Hindlimb muscle (tissue), 1 donor: Measurements from ENCODE around the gene MAOB. TPM values are rescaled to one million over a fixed set of nuclear protein-coding genes. Genes with fewer than 3 reads are reported as not detected.

Experiments used
- DNase-seq: peaks from one replicate; pipeline ENCODE4 v3.0.0-alpha.2; 2013
- polyA plus RNA-seq: library from polyadenylated mRNA; unstranded; fragments of 120-200 nt; gene quantifications from one replicate; pipeline ENCODE4 v1.2.1, GENCODE V29; 2013; ENCODE audit not compliant: insufficient read length

Gene MAOB
- polyA plus RNA-seq, 1 donor, result 0.35 TPM

DNA sequence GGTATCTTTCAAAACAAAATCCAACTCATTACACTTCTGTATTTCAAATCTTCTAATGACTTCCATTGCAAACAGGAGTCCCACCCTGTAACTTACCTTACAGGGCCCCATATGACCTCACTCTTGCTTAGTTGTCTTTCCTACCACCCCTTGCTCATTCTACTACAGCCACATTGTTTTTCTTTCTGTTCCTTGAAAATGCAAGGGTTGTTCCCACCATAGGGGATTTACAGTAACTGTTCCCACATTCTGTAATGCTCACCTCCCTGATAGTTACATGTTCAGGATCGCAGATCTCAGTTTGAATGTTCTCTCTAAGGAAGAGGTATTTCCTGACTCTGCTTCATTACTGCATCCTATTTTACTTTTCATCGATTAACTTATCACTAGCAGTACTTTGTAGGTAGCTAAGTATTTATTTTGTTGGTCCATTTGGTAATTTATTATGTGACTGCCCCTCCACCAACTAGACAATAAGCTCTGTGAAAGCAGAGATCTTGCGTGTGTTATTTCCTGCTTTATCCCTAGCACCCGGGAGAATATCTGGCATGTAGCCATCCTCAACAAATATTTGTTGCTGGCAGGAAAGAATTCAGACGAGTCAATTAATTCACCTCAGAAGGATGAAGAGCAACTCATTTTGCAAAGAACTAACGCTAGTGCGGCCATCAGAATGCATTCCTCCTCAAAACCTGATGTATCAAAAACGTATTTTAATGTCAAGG lies 21.4 kb downstream of the MAOB start:
- no peak for DNase-seq

DNA sequence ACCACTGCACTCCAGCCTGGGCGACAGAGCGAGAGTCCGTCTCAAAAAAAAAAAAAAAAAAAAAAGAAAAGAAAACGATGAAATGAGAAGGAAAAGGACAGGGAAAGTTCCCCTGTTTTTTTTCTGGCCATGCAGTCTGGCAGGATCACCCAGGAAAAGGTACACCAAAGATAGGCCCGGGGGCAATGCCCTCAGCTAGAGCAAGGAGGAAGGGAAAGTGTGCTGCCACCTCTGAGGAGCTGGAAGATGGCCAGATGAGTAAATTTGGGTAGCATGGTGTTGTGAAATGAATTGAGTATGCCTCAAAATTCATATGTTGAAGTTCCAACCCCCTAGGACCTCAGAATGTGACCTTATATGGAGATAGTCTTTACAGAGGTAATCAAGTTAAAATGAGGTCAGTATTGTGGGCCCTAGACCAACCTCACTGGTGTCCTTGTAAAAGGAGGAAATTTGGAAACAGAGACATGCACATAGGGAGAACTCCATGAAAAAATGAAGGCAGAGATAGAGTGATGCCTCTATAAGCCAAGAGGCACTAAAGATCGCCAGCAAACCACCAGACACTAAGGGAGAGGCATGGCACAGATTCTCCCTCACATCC lies 28.9 kb downstream of the MAOB start:
- DNase-seq, result no peak

DNA sequence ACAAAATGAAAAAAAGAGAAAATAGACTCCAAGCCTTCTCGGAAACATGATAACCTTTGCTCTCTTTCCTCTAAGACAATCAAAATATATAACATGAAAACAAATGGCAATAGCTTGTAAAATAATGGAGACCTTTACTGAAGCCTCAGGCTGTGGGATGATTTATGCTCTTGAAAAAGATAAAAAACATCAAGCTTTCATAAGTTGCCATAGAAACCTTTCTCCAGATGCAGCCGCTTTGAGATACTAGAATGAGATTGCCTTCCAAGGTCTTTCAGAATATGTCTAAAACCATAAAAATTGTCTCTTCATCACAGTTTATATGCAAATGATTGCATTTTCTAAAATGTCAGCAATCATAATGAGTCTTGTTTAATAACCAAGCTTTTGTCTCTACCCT lies 31.6 kb downstream of the MAOB start:
- no peak for DNase-seq

DNA sequence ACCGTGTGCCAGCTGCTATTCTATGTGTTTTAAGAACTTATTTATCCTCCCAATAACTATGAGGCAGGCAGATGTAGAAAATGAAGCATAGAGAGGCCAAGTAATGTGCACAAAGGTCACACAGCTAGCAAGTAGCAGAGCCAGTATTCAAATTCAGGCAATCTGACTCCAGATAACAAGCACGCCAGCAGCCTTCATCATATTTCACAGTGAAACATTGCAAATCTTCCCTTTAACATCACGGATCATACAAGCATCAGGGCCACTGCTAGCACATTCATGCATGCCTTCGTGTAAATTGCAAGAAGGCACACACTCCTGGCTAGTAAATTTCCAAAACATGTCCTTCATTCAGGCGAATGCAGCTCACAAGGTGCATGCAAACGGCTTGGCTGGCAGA lies 33.1 kb downstream of the MAOB start:
- no peak for DNase-seq

DNA sequence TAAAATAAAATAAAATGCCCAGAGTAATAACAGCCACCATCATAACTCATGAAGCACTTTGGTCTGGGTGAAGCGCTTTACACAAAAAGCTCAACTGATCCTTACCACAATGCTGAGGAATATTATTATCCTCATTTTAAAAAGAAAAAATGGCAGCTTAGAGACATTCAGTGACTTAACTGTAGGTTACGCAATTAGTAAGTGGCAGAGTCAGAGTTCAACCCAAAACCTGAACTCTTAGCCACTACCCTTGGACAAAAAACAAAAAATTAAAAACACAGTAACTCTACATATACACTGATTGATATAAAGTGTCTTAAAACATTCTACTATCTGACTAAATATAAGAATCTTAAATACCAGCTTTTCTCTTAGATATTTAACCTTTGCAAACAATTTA lies 34.9 kb downstream of the MAOB start:
- no peak for DNase-seq

DNA sequence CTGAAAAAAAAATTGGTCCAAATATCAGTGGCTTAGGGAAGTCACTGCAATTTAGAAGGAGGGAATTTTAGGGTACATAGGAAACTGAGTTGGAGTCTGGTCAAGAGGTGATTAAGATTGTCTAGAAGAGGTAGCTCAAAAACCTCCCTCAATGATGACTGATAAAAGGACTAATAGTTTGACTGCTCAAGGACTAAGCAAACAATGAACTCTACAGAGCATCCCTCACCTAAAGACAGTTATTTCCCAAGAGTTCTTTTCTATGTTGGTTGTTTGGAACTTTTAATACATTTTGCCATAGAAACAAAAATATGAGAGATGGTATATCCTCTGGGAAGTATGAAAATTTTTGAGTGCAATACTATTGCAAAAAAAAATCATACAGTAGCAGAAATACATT lies 35.7 kb downstream of the MAOB start:
- DNase-seq, result no peak

DNA sequence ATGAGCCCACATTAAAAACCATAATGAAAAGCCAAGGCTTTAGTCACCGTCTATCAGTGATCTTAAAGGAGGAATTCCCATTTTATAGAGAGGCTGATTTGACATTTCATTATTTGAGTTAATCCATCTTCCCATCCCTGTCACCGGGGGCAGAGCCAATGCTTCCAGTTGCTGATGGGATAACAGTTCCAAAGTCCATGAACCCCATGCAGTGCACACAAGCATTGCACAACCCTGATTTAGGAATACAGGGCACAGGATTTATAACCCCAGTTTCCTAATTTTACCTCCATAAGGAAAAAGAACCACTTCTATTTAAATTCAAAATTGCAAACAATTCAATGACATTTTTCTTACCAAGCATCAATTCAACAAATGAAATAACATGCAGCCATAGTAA lies 36.5 kb downstream of the MAOB start:
- DNase-seq, result no peak

DNA sequence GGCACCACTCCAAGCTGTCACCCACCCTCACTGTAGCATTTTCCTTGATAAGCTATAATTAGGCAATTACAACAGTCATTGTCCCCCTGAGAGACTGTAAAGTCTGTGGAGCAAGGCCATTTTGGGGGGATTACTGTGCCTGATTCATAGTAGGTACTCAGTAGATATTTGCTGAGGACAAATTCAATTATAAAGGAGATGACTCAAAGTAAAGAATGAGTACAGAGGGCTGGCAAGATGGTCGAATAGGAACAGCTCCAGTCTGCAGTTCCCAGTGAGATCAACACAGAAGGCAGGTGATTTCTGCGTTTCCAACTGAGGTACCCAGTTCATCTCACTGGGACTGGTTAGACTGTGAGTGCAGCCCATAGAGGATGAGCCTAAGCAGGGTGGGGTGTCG lies 42.0 kb downstream of the MAOB start:
- DNase-seq, result no peak

DNA sequence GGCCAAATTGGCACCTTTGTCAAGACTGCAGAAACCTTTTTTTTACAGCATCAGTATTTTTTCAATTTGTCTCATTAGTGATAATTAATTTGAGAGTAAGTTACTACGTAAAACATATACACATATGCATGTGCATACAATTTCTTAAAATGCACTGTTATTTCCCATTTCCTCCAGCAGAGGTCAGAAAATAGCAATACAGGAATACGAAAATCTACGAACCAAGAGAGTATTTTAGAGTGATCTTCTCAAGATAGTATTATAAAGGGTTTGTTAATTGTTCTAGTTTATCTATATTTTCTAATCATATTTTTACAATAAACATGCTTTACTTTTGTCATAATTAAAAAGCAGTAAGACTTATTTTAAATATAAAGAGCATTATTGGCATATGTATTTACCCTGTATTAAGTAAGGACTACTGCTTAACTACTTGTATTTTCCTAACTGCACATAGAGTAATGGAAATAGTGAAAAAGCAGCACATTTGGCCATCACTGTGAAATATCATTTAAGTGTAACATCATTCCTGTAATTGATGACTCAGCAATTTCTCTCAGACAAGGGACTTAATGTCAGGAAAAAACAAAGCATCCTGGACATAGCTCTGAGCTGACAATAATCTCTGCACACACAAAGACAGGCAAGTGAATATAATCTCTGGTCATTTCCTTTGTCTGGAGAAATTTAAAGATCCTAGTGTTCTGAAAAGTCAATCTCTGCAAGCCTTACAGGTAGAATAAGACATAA lies 45.6 kb downstream of the MAOB start:
- DNase-seq, result no peak

DNA sequence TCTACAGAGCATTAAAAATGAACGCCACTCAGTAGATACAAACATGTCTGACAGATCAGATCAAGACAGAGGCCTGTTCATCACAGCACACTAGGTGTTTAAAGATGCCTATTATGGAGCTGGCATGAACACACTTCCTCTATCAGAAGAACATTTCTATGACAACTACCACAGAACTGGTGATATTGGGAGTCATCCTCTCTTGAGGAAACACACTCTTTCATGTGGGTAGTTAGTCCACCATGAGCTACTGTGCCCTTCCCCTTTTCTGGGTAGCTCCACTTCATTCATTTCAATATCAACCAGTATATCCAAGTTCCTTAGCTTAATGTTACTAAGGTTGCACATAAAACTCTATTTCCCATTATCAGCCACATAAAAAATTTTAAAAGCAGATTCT lies 46.7 kb downstream of the MAOB start:
- no peak for DNase-seq

DNA sequence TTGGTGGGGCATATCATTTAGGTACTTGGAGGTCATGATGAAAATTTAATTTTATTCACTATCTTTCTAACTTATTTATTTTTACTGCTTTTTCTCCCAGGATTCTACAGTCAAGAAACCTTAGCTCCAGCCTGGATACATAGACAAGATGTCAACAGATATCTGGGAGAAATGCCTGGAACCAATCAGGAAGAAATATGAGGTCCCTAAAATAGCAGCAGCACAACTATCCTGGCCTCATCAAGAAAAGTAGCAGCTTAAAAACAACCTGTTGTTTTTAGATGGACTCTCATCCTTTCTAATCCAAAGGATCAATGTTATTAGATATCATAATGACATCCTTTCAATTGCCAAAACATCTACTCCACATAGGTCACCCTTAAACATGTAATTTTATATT lies 54.5 kb downstream of the MAOB start:
- no peak for DNase-seq

DNA sequence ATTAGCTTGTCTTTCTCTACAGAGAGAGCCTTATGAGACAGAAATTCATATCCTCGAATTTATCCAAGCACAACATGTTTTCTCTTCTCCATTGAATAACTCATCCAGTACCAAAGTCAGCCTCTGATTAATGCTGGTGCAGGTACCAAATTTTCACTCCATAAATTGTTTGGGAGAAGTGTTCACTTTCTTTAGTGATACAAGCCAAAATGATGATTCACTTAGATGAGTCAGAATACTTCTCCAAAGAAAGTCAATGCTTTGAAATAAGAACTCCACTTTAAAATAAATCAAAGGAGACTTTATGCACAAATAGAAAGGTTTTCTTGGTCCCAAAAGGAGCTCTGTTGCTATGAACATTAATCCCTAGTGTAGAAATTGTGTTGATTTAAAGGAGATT lies 60.2 kb downstream of the MAOB start:
- no peak for DNase-seq

DNA sequence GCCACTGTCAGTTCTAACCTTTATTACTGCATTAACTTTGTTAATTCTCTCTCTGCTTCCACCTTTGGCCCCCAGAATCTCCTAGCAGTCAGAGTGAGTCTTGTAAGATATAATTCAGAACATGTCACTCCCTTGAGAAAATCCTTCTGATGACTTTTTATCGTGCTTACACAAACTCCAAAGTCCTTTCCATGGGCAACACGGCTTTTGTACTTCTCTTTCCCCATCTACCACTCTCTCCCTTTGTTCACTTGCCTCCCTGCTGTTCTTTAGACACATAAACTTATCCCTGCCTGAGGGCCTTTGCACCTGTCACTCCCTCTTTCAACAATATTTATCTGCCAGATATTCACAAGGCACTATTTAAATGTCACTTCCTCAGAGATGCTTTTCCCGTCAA lies 64.8 kb downstream of the MAOB start:
- DNase-seq, result no peak

DNA sequence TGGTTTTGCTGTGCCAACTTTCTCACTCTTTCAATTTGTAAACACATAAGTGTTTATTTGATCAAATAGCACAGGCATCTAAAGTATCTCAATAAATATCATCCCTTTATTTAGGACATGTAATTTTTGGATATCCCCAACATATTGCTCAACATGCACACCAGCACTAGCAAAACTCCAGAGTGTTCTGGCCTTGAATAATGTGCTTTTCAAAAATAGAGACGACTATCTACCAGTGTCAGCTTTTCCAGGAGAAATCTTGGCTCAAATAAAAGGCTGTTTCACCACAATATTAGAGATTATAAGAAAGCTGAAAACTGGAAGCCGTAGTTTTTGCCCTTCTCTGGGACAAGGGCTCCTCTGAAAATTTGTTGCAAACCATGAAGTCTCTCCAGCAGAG lies 67.0 kb downstream of the MAOB start:
- DNase-seq, result no peak

DNA sequence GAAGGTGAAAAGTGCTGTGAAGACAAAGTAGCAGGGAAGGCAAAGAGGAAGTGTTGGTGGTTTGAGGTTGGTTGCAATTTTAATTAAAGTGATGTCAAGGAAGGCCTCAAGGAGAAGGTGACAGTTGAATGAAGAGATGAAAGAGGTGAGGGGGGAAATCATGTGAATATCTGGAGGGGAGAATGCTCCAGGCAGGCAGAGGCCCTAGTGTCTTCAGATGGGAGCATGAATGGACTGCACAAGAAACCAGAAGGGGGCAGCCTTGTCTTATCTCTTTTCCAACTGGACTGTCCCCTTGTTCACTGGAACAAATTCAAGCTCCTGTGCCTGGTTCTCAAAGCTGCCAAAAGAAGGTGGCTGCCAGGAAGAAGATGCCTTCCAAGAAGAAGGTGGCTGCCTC lies 68.4 kb downstream of the MAOB start:
- no peak for DNase-seq

DNA sequence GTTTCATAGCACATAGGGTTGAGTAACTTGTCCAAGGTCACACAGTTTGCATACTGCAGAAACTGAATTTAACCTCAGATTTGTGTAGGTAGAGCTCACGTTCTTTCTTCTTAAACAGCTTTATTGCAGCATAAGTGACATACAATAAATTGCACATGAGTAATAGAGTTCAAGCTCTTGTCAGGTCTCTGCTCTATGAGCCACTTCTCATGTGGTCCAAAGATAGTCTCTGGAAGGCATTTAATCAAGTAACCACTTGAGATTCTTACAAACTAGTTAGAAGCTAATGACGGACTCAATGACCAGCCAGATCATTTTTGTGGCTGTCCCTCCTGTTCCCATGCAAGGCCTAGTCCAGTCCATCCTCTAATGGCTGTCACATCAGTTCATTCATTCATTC lies 68.9 kb downstream of the MAOB start:
- no peak for DNase-seq

DNA sequence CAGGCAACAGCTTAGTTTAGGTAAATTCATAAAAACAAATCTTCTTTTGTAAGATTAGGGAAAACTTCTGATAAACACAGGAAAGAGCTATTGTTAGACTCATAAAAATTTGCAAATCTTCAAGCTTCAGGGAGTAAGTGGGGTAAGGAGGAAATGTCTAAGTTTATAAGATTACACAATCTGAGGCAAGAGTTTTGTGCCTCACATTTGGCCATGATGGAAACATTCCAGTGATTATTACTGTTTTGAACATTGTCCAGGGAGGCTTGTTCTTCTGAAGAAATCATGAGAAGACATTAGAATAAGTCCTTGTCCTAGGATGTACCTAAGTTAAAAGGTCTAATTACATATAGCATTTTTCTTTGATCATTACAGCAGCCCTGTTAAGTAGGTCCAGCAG lies 72.8 kb downstream of the MAOB start:
- DNase-seq, result no peak

DNA sequence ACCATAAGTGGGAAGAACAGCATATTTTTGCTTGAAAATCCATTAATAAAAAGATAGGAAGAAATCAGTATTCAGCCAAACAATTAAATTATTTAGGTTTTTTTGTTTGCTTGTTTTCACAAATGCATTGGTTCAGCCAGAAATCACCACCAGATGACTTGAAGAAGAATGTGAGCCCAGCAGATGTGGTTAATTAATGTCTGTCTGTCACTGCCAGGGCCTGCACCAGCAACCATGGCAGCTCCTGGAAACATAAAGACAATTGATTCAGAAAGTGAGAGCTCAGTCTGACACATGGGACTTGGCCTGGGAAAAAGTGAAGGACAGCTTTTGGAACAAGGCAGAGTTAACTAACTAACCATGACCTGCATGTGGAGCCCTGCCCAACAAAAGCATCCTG lies 74.0 kb downstream of the MAOB start:
- no peak for DNase-seq

DNA sequence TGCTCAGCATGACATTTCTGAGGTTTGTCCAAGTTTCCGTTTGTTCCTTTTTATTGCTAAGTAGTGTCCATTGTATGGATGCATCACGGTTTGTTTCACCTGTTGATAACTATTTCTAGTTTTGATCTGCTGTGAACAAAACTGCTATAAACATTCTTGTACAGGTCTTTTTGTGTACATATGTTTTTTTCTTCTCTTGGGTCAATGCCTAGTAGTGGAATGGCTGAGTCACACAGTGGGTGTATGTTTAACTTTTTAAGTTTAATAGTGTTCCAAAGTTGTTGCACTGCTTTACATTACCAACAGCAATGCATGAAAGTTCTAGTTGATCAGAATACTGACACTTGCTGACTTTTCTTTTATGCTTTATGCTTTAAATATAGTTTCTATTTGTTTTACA lies 76.7 kb downstream of the MAOB start:
- DNase-seq, result no peak

DNA sequence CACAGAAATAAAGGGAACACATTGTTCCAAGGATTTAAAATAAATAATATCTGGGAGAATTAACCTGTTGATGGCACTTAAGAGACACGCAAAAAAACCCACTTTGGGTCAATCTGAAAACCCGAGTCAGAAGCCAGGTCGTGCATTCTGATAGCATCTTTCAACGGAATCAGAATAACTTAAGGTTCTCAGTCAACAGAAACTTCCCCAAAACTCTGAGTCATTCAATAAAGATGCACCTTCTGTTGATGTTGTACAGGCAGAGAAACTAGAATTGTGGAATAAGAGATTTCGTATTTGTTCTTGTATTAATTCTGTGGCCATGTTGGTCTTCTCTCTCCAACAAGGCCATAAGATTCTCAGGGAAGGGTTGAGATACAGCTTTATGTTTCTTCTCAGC lies 78.2 kb downstream of the MAOB start:
- no peak for DNase-seq

DNA sequence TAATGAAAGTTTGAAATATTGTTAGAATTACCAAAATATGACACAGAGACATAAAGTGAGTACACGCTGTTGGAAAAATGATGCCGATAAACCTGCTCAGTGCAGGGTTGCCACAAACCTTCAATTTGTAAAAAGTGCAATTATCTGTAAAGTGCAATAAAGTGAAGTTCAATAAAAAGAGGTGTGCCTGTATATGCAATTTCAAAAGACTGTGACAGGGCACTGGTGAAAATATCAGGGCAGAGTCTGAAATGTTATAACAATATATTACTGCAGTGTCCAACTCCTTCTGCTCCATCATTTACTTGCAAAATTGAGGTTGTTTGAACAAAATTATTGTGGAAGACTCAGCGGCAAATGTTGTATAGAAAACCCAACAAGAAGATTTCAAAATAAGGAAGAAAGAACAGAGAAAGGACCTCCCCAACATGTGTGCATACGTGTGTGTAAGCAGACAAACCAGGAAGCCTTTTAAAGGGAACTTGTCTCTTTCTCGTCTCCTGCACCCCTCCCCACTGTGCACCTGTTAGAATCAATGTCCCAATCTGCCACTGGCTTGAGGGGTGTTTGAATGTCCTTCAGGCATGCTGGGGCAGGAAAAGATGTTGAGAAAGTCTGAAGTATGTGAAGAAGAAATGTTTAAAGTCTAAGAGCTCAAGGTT lies 96.2 kb downstream of the MAOB start:
- no peak for DNase-seq

DNA sequence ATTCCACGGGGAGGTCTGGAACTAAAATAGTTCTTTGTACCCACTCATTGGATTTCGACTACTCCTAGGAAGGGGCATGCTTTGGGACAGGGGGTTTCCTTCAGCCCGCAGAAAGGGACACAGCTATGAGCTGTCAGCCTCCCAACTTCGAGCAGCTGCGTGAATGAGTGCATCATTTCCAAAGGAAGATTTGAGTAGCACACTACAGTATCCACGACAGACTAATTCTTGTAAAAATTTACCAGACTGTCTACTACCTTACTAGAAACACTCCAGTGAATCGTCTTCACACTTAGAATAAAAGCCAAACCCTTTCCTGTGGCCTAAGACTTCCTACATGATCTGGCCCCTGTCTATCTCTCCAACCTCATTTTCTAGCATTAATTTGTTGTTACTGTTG lies 124.2 kb downstream of the MAOB start:
- no peak for DNase-seq

DNA sequence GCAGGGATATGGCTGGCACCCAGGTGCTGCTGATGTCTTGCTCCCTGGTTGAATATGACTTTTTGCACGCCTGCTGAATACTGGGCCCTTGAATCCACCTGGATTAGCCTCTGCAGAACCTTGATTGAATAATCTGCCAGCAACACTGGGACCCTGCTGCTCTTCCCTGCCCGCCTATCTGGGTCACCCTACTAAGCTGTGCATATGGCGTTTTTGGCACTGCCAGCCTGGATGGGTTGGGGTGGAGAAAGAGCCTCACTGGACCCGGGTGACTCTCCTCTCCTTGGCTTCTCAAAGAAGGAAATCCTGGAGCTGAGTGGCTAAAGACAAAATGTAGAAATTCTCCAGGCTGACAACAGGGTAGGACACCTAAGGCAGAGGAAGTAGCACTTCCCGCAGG lies 126.2 kb downstream of the MAOB start:
- DNase-seq, result no peak

DNA sequence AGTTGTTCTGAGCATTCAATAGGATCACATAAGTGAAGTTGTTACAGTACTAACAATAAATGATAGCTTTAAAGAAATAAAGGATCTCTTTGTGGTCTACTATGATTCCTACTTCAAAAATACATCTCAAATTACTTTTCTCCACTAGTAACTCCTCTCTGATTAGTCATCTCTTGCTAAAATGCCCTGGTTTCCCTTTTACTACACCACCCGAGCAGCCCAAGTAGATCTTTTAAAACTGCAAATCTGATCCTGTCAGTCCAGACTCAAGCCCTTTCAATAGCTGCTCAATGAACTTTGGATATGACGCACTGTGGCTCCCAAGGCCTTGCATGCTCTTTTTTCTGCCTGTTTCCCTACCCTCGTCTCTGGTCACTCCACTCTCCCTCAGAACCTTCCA lies 128.6 kb downstream of the MAOB start:
- no peak for DNase-seq
